ENCODE results near the gene GNGT1.

Gene GNGT1

DNA sequence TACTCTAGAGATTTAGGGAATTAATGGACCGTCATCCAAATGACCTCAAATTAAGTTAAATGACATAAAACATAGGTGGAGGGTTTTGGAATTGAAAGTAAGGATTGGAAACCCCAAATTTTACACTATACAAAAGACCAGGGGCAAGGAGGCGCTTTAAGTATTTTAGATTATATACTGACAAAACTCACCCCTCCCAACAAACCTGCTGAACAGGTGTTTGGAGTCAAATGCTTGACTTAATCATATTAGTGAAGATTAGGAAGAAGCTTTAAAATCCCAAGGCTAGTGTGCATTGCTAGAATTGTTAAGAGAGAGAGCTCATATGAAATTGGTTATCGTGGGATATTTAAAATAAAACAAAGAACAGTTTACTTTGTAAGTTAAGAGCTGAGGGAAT, at the start of gene GNGT1:
Gene GNGT1, plus strand, starts transcription at position 301 of the 400 bp plus-strand sequence. CDS start 180 bp downstream, outside the sequence.
- no peak for DNase-seq

DNA sequence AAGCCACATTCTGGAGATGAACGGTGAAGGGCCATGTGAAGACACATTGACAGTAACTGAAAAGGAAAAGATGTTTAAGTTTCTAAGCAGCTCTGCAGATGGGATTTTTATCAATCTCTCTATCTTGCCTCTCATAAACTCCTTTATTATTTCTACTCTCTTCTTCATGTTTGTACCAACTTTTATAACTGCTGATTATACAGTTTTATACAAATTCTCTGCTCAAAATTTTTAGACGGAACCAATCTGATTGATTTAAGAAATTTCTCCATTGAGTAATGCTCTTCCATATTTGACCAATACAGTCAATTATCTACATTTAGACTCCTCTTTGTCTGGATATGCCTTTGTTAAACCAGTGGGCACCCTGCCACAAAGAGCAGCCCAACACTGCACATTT, 47.5 kb upstream of the GNGT1 start:
- no peak for DNase-seq

GRCh38 chr7:93860261-93860660, 46.1 kb upstream of the GNGT1 start:
- DNase-seq, result no peak

GRCh38 chr7:93861325-93861949, 44.9 kb upstream of the GNGT1 start:
- DNase-seq, result no peak

GRCh38 chr7:93862651-93863050, 43.7 kb upstream of the GNGT1 start:
- DNase-seq, result no peak

- no peak for DNase-seq
Measured at GRCh38 chr7:93866886-93867285, 39.5 kb upstream of the GNGT1 start.

GRCh38 chr7:93873998-93874574, 32.3 kb upstream of the GNGT1 start:
- no peak for DNase-seq

- DNase-seq, result no peak
Measured at GRCh38 chr7:93877742-93878141, 28.6 kb upstream of the GNGT1 start.

- no peak for DNase-seq
Measured at GRCh38 chr7:93879356-93879755, 27.0 kb upstream of the GNGT1 start.

DNA sequence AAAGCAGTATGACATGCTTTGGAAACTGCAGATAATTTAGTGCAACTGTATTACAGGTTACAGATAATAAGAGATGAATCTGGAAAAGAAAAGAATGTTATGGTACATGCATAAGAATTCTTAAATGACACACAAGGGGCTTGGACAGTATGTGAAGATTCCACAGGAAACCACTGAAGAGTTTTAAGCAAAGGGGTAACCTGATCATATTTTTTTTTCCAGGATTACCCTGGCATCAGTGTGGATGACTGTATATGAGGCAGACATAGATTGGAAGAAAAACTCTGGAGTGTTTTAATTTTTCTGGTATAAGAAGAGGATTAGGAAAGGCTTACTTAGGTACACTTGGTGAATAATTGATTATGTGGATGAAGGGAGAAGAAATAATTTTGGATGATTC, 23.9 kb upstream of the GNGT1 start:
- DNase-seq, result no peak

DNA sequence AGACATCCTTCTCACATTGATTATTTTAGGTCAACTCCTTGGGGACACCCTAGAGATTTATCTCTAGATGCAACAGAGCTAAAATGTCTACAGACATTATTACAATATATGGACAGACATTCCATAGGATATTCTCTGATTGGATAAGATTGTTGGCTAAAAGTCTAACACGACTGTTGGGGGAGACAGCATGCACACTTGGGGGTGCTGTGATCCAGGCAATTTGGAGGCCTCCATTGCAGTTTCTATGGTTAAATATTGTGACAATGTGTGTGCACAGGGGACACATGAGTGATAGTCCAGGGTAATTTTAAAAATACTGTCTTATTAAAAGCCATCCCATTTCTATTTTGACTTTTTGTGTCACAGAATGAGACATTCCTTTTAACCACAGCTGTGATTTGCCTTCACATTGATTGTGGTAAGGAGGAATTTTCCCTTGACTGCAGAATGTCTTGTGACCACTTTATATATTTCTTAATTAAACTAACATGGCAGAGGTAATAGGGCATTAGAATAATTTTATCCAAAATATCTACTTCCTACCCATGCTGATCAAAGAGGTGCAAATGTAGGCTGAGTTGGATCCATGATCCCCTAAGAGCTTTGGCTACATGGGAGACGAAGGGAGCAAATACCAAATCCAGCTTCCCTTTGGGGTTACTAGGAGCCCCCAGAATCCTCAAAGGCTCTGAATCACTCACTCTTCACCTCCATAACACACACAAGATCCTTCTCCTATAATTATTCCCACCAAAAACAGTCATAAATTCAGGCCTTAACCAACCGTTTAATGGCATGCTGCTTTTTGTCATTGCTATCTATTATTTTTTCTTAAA, 23.1 kb upstream of the GNGT1 start:
- DNase-seq, result no peak

DNA sequence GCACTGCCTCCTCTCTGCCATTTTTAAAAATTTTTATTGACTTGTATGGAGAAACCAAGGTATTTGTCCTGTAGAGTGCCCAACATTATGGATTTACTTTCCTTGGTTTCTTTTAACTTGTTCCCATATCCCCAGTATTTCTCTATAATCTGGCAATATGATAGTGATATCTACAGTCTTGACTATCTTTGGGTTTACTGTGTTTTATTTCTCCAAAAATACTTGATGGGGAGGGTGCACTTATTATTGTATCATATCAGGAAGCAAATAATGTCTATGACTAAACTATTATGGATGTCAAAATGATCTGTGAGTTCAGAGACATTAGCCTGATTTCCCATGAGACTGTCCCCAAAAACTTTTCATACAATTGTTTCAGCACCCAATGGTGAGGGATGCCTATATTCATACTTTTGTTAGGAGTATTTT, 22.4 kb upstream of the GNGT1 start:
- DNase-seq, result no peak

DNA sequence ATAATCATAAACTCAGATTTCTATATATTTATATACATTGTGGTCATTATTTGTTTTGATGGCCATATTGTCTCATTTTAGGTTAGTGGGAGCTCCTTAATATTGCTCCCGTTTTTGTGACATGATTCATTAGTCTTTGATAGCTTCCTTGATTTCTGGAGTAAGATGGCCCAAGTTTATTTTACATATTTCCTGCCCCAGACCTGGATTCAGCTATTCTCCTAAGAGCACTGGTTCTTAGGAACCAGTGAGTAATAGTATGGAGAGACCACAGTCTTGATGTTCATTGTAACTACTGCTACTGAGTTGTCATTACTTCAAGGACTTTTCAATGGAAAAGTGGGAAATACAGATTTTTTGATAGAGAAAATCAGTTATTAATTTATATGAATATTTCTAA, 21.8 kb upstream of the GNGT1 start:
- DNase-seq, result no peak

DNA sequence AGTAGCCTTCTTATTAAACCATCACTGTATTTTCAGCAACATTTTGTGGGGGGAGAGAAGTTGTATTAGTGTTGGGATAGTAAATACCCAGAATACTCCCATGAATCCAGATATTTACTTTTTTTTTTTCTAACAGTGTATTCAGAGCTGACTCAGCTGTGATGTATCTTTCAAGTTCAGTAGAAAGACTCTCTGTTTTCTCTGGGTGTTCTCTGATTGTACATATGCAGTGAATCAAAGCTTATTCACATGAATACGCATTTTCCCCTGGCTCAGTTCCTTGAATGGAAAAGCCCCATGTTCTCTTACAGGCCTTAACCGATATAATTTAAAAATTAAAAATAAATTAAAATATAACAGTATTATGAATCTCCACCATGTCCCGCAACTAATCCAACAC, 17.1 kb upstream of the GNGT1 start:
- no peak for DNase-seq

DNA sequence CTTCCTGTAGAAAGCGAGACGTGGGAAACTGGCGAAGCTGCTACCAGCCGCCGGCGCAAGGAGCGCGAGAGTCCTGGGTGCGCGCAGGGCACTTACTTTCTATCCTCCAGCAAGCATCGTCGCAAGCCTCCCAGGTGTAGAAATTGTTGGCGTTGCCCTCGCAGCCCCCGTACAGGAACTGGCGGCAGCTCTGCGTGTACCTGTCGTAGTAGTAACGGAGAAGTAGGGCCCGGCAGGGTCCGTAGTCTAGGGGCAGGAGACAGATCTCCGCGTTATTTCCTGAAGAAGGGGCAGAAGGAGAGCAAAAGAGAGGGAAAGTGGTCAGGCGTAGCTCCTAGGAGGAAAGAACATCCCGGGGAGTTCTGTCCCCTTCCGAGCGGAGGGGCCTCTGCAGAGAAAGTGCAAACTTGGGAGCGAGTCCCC, 16.3 kb upstream of the GNGT1 start:
- no peak for DNase-seq

GRCh38 chr7:93890464-93891068, 15.8 kb upstream of the GNGT1 start, which contains the start of gene TFPI2:
Gene TFPI2, minus strand, starts transcription at chr7:93890753. Its CDS starts 75 bp downstream, at chr7:93890678.
- no peak for DNase-seq

GRCh38 chr7:93894426-93894825, 11.9 kb upstream of the GNGT1 start:
- DNase-seq, result no peak

DNA sequence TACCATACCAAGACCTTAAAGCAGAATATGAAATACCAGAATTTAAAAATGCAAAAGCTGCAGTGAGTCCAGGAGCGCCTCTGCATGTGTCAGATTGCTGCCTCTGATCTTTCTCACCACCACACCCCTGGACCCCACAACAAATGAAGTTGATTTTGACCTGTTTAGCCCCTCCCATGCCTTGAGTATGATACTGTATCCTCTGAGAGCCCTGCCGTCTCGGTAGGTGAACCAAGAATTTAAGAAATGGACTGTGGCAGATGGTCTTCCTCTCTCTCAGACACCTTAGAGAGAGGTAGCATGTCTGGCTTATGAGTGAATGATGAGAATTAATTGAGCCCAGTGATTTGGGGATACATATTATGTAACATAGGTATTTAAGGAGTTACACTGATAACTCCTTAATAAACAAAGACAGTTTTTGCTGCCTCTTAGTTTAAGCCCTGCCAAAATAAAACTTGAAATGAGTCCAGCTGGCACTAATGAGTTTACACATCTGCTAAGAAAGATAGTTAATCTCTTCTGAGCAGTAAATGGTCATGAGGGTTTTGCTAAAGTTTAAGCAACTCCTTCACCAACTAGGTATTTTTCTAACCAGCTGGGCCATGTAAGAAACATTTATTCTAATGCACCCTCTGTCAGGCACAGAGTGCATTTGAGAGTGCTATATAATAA, 11.3 kb upstream of the GNGT1 start:
- no peak for DNase-seq

DNA sequence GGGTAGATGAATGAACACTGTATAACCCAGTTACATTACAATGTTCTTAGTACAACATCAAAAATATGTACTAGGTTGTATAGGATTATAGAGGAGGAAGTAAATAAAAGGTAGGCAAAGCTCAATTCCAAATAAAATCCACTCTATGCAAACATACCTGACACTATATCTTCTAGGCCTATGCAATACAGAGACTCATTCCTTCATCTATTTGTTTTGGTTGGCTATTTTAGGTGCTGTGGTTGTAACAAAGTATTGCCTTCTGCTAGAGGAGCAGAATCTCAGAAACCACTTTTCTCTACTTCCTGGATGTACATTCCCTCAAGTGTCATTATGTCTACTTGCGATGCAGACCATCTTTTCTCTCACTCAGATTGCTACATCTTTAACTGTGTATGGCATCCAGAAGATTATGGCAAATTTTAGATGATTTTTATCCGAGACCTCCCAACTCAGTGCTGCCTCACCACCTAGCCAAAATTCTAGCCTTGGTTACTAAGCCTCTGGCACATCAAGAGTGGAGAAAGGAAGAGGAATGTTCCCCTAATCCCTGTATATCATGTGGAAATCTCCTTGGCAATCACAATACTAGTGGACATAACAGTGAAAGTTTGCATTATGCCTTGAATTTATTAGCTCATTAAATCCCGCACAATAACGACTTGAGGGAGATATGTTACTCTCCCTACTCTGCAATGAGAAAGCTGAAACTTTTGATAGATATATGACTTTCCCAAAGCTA, 10.3 kb upstream of the GNGT1 start:
- no peak for DNase-seq

- no peak for DNase-seq
Measured at GRCh38 chr7:93897680-93898079, 8.7 kb upstream of the GNGT1 start.

- DNase-seq, result no peak
Measured at GRCh38 chr7:93902777-93903423, 3.5 kb upstream of the GNGT1 start.

Data from GF-D8 (cell line).